Adrenal gland (tissue), 5 donors: ENCODE measurements around the gene MSH5.

Experiments
- CTCF ChIP-seq, 6 experiments: fragments of 450-650 bp in 4 of 6; fragments of 200-600 bp in 2 of 6; sonication (generic) in 1 of 6; IDR thresholded peaks; 1 replicate in 5 of 6; 2 replicates in 1 of 6; pipeline versions ENCODE4 v1.5.1 to v1.8.0; 2016 to 2021; ENCODE audit warnings: antibody characterized with exemption in 6 of 6, mild to moderate bottlenecking in 2 of 6, moderate library complexity in 1 of 6
- POLR2A ChIP-seq, 2 donors: fragments of 450-650 bp; IDR thresholded peaks; one replicate each; pipeline ENCODE4 v1.6.1; 2017; ENCODE audit warnings: antibody characterized with exemption in 2 of 2, mild to moderate bottlenecking in 2 of 2, moderate library complexity in 1 of 2
- donor health status: DM: no; HTN: no; CAD: no.

GRCh38 chr6:31733734-31734133, 6.1 kb upstream of the MSH5 start:
- TF ChIP-seq CTCF (IDR thresholded peaks at IDR 0.05), result no peak
- TF ChIP-seq POLR2A (IDR thresholded peaks at IDR 0.05), result no peak
